Measurements from ENCODE around the gene COL6A1. TPM values are rescaled to one million over a fixed set of nuclear protein-coding genes. Genes with fewer than 3 reads are reported as not detected.
A peak's percentile ranks its signal among the peaks of the same experiment; 100 is the strongest.

Gene COL6A1
- polyA plus RNA-seq, 2 of the 4 experiments (the other 2 are of a cell fraction) = 3.9 to 18.3 TPM

DNA sequence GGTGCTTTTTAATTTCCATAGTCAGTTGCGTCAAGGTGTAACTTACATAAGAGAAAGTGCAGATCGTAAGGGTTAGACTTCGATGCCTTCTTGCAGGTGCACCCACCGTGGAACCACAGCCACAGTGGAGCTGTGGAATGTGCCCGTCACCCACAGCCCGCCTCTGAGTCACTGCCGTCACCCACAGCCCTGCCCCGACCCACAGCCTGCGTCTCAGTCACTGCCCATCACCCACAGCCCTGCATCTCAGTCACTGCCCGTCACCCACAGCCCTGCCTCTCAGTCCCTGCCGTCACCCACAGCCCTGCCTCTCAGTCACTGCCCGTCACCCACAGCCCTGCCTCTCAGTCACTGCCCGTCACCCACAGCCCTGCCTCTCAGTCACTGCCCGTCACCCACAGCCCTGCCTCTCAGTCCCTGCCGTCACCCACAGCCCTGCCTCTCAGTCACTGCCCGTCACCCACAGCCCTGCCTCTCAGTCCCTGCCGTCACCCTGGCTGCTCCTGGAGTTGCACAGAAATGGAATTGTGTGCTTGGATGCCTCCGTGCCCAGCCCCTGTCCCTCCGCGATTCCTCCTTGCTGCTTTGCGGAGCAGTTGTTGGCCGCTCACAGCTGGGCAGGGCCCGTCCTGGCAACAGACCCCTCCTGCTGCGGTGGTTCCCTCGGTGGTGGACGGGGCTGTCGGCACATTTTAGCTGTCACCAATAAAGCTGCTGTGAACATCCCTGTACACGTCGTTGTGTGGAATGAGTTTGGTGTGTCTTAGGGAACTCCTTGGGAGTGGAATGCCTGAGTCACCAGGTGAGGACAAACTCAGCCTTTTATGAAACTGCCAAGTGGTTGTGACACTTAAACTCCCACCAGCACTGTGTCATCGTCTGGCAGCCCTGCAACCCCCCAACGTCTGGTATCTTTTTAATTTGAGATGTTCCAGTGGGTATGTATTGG, 71.4 kb downstream of the COL6A1 start:
- Histone ChIP-seq H3K4me3 (no peak overlapping the region), H3K27ac (no peak overlapping the region), H3K4me1 (peaks cover 5% of the 10 kb centered on the region; the same call in 1 of the 3 replicates), H3K4me2 (no peak overlapping the region), H3K9me3 (no peaks in the 10 kb centered on the region)
- DNase-seq (ENCODE audit: low read depth in 1 of 2, low spot score in 1 of 2) (peak in 1 of 2 experiments; percentile 31), FAIRE-seq (no peak), ATAC-seq (peak in 1 of 2 experiments; percentile 35; a peak in 1 of 6 replicates)
- CTCF ChIA-PET = no interaction called here
- WGBS (ENCODE audit: missing lambda C conversion rate) = 56% methylated on average over 25 of the region's 31 CpGs
- POLR2A ChIA-PET = no interaction called here
- TF ChIP-seq SREBF2 (IDR thresholded peaks at IDR 0.05) = no peak
- TF ChIP-seq BHLHE40 (IDR thresholded peaks at IDR 0.05; ENCODE audit: low read depth, low read length) = no peak
- no peak for TF ChIP-seq TFCP2L1 (CRISPR knock-in tag; IDR thresholded peaks at IDR 0.05)
- TF ChIP-seq MYC (IDR thresholded peaks at IDR 0.05; ENCODE audit: borderline replicate concordance, low read length) = no peak
- no peak for TF ChIP-seq NFE2L2 (conservative IDR thresholded peaks at IDR 0.05; ENCODE audit: low read length)
- no peak for TF ChIP-seq GATA3 (IDR thresholded peaks at IDR 0.05; ENCODE audit: borderline replicate concordance)
- no peak for TF ChIP-seq NPAS2 (CRISPR knock-in tag; IDR thresholded peaks at IDR 0.05; ENCODE audit: borderline replicate concordance)
- TF ChIP-seq POLR2AphosphoS2 (conservative IDR thresholded peaks at IDR 0.05; ENCODE audit: low read length) = no peak
- TF ChIP-seq, protein P1, sequence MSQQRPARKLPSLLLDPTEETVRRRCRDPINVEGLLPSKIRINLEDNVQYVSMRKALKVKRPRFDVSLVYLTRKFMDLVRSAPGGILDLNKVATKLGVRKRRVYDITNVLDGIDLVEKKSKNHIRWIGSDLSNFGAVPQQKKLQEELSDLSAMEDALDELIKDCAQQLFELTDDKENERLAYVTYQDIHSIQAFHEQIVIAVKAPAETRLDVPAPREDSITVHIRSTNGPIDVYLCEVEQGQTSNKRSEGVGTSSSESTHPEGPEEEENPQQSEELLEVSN (IDR thresholded peaks at IDR 0.05; ENCODE audit: borderline replicate concordance, low read depth) = no peak
- no peak for TF ChIP-seq TP53 (CRISPR knock-in tag; IDR thresholded peaks at IDR 0.05)
- TF ChIP-seq EP300 (IDR thresholded peaks at IDR 0.05) = no peak
- TF ChIP-seq ZC3H11A (IDR thresholded peaks at IDR 0.05) = no peak
- no peak for TF ChIP-seq FOSL2 (IDR thresholded peaks at IDR 0.05)
- TF ChIP-seq FOSL2 (CRISPR knock-in tag; IDR thresholded peaks at IDR 0.05) = no peak; the same call in 1 of the 2 replicates
- no peak for TF ChIP-seq CBX8 (IDR thresholded peaks at IDR 0.05)
- TF ChIP-seq CHD4 (IDR thresholded peaks at IDR 0.05; ENCODE audit: borderline replicate concordance) = no peak
- TF ChIP-seq POLR2A (IDR thresholded peaks at IDR 0.05; ENCODE audit: low read length) = no peak
- TF ChIP-seq HEYL (CRISPR knock-in tag; IDR thresholded peaks at IDR 0.05) = no peak

DNA sequence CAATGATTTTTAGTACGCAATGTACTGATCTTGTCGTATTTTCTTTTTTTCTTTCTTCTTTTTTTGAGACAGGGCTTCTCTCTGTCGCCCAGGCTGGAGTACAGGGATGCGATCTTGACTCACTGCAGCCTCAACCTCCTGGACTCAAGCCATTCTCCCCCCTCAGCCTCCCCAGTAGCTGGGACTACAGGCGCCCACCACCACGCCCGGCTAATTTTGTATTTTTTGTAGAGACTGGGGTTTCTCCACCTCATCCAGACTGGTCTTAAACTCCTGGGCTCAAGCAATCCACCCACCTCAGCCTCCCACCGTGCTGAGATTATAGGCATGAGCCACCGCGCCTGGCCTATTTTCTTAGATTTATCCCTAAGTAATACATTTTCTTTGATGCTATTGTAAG, 72.5 kb downstream of the COL6A1 start:
- TF ChIP-seq HOXB13 (CRISPR knock-in tag; IDR thresholded peaks at IDR 0.05; ENCODE audit: low read depth) = no peak
- TF ChIP-seq, protein P1 (IDR thresholded peaks at IDR 0.05; ENCODE audit: borderline replicate concordance, low read depth) = no peak
- no peak for TF ChIP-seq POLR2A (IDR thresholded peaks at IDR 0.05; ENCODE audit: low read length)
- TF ChIP-seq, protein P2, sequence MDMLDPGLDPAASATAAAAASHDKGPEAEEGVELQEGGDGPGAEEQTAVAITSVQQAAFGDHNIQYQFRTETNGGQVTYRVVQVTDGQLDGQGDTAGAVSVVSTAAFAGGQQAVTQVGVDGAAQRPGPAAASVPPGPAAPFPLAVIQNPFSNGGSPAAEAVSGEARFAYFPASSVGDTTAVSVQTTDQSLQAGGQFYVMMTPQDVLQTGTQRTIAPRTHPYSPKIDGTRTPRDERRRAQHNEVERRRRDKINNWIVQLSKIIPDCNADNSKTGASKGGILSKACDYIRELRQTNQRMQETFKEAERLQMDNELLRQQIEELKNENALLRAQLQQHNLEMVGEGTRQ (IDR thresholded peaks at IDR 0.05) = no peak
- TF ChIP-seq, protein P3, sequence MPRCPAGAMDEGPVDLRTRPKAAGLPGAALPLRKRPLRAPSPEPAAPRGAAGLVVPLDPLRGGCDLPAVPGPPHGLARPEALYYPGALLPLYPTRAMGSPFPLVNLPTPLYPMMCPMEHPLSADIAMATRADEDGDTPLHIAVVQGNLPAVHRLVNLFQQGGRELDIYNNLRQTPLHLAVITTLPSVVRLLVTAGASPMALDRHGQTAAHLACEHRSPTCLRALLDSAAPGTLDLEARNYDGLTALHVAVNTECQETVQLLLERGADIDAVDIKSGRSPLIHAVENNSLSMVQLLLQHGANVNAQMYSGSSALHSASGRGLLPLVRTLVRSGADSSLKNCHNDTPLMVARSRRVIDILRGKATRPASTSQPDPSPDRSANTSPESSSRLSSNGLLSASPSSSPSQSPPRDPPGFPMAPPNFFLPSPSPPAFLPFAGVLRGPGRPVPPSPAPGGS (IDR thresholded peaks at IDR 0.05) = no peak
- no peak for TF ChIP-seq FOSL2 (IDR thresholded peaks at IDR 0.05)
- TF ChIP-seq FOSL2 (CRISPR knock-in tag; IDR thresholded peaks at IDR 0.05) = no peak
- no peak for TF ChIP-seq JUNB (IDR thresholded peaks at IDR 0.05)
- TF ChIP-seq ESRRA (IDR thresholded peaks at IDR 0.05; ENCODE audit: borderline replicate concordance, low read length) = no peak
- no peak for TF ChIP-seq JUN (IDR thresholded peaks at IDR 0.05)
- no peak for TF ChIP-seq ZC3H11A (IDR thresholded peaks at IDR 0.05)
- TF ChIP-seq PHF8 (IDR thresholded peaks at IDR 0.05; ENCODE audit: borderline replicate concordance, low read depth) = no peak
- no peak for TF ChIP-seq TFCP2L1 (CRISPR knock-in tag; IDR thresholded peaks at IDR 0.05)
- no peak for TF ChIP-seq CBX8 (IDR thresholded peaks at IDR 0.05)
- Histone ChIP-seq H3K9me3 (no peaks in the 10 kb centered on the region), H3K4me3 (no peak overlapping the region), H3K4me2 (no peak overlapping the region), H3K27ac (0 out of 6 replicates have a peak overlapping the region, but pooled peaks of 1 of the 2 experiments have one; percentile 33), H3K4me1 (peaks cover 5% of the 10 kb centered on the region; the same call in 1 of the 3 replicates)
- DNase-seq (ENCODE audit: low read depth in 1 of 2, low spot score in 1 of 2) (no peak), ATAC-seq (no peak), FAIRE-seq (no peak)
- ChIA-PET CTCF (no interaction called here), POLR2A (no interaction called here)
- 87% methylated on average over 10 of the region's 10 CpGs for WGBS (ENCODE audit: missing lambda C conversion rate)

Measured in A549 (cell line).